Activated CD4-positive, alpha-beta memory T cell treated with anti-CD3 and anti-CD28 coated beads for 36 hours (primary cell): ENCODE data around the gene EFNA2. TPM values are rescaled to one million over a fixed set of nuclear protein-coding genes. Genes with fewer than 3 reads are reported as not detected.
A peak's percentile ranks its signal among the peaks of the same experiment; 100 is the strongest.
"Not testable (repeated sequence)": the region's sequence is repeated elsewhere in the genome, so short reads cannot be mapped to it uniquely, and the experiment has no call there.

Experiments
- CTCF ChIA-PET: fragments of 350-600 bp; sonication (Branson Sonifier 250); formaldehyde crosslinking; loops from one replicate; lab custom pipeline; 2021; ENCODE audit warnings: antibody characterized with exemption, inconsistent platforms; lab: Charles Lee
- POLR2A ChIA-PET: fragments of 350-600 bp; sonication (Branson Sonifier 250); formaldehyde crosslinking; loops from one replicate; lab custom pipeline; 2021; ENCODE audit warnings: antibody characterized with exemption; lab: Charles Lee
- DNase-seq: peaks from one replicate; pipeline ENCODE4 v3.0.0-alpha.2; 2020
- H3K27ac Mint-ChIP-seq: one replicate; pipeline ENCODE4 v1.8.0; 2021; ENCODE audit warnings: mixed read lengths
- H3K27me3 Mint-ChIP-seq: one replicate; pipeline ENCODE4 v1.8.0; 2021; ENCODE audit warnings: mixed read lengths
- H3K36me3 Mint-ChIP-seq: one replicate; pipeline ENCODE4 v1.8.0; 2021; ENCODE audit warnings: mixed read lengths
- H3K4me1 Mint-ChIP-seq: one replicate; pipeline ENCODE4 v1.8.0; 2021; ENCODE audit warnings: low read depth, mixed read lengths
- H3K4me3 Mint-ChIP-seq: one replicate; pipeline ENCODE4 v1.8.0; 2021; ENCODE audit warnings: mild to moderate bottlenecking, mixed read lengths
- H3K9me3 Mint-ChIP-seq: one replicate; pipeline ENCODE4 v1.8.0; 2021; ENCODE audit warnings: mixed read lengths
- intact Hi-C: fragments of 100-400 bp; cut with micrococcal nuclease; formaldehyde crosslinking; loops from one replicate; pipeline ENCODE4 v1.15.1; 2023
- total RNA-seq, 2 experiments: library from RNA; stranded (reverse); gene quantifications; one replicate each; pipeline ENCODE4 v1.2.3, GENCODE V29; 2021

The EFNA2 gene
- total RNA-seq, 2 experiments from 2014 or later, result not detected

- ChIA-PET CTCF (no interaction called here), POLR2A (no interaction called here)
- Mint-ChIP-seq H3K36me3 (no peaks in the 10 kb centered on the region), H3K27me3 (peaks cover 2% of the 10 kb centered on the region), H3K9me3 (no peaks in the 10 kb centered on the region), H3K27ac (no peak overlapping the region), H3K4me3 (no peak overlapping the region), H3K4me1 (no peaks in the 10 kb centered on the region)
- no peak for DNase-seq
- intact Hi-C loops, result no loop called here
Observed at GRCh38 chr19:1309977-1310852, 24.5 kb downstream of the EFNA2 start.

GRCh38 chr19:1310853-1311180 lies 25.1 kb downstream of the EFNA2 start:
- intact Hi-C loops, result no loop called here
- POLR2A ChIA-PET, result no interaction called here
- H3K9me3 Mint-ChIP-seq, result no peaks in the 10 kb centered on the region
- no peaks in the 10 kb centered on the region for H3K4me1 Mint-ChIP-seq
- no peaks in the 10 kb centered on the region for H3K36me3 Mint-ChIP-seq
- DNase-seq, result no peak
- CTCF ChIA-PET, result no interaction called here
- H3K4me3 Mint-ChIP-seq, result no peak overlapping the region
- no peak overlapping the region for H3K27ac Mint-ChIP-seq
- H3K27me3 Mint-ChIP-seq, result peaks cover 2% of the 10 kb centered on the region

GRCh38 chr19:1311543-1312091 lies 25.9 kb downstream of the EFNA2 start:
- Mint-ChIP-seq H3K4me1 (no peaks in the 10 kb centered on the region), H3K4me3 (no peak overlapping the region), H3K36me3 (no peaks in the 10 kb centered on the region), H3K27ac (no peak overlapping the region), H3K27me3 (peaks cover 3% of the 10 kb centered on the region), H3K9me3 (no peaks in the 10 kb centered on the region)
- intact Hi-C loops, result no loop called here
- ChIA-PET CTCF (no interaction called here), POLR2A (no interaction called here)
- no peak for DNase-seq

GRCh38 chr19:1312767-1313694 lies 27.4 kb downstream of the EFNA2 start:
- ChIA-PET CTCF (no interaction called here), POLR2A (no interaction called here)
- Mint-ChIP-seq H3K4me3 (no peak overlapping the region), H3K36me3 (no peaks in the 10 kb centered on the region), H3K27me3 (peaks cover 13% of the 10 kb centered on the region), H3K4me1 (no peaks in the 10 kb centered on the region), H3K27ac (no peak overlapping the region), H3K9me3 (no peaks in the 10 kb centered on the region)
- intact Hi-C loops, result no loop called here
- no peak for DNase-seq

- no peak overlapping the region for H3K27ac Mint-ChIP-seq
- H3K36me3 Mint-ChIP-seq, result no peaks in the 10 kb centered on the region
- no peaks in the 10 kb centered on the region for H3K9me3 Mint-ChIP-seq
- no peak for DNase-seq
- H3K4me1 Mint-ChIP-seq, result no peaks in the 10 kb centered on the region
- CTCF ChIA-PET, result no interaction called here
- intact Hi-C loops, result no loop called here
- H3K4me3 Mint-ChIP-seq, result no peak overlapping the region
- POLR2A ChIA-PET, result no interaction called here
- peaks cover 19% of the 10 kb centered on the region for H3K27me3 Mint-ChIP-seq
Observed at GRCh38 chr19:1313695-1314613, 28.3 kb downstream of the EFNA2 start.

- peak; percentile 42 for DNase-seq
- intact Hi-C loops, result no loop called here
- Mint-ChIP-seq H3K36me3 (no peaks in the 10 kb centered on the region), H3K4me3 (no peak overlapping the region), H3K27ac (no peak overlapping the region), H3K27me3 (peaks cover 25% of the 10 kb centered on the region), H3K9me3 (no peaks in the 10 kb centered on the region), H3K4me1 (no peaks in the 10 kb centered on the region)
- CTCF ChIA-PET, result interaction anchor here (0.7 to 1.6 kb wide), 5 partner anchors 36 to 356 kb away, joined by 3 to 4 read pairs (median 3); partner anchors contain the start of gene NDUFS7
- POLR2A ChIA-PET, result no interaction called here
Observed at GRCh38 chr19:1315470-1316166, 29.9 kb downstream of the EFNA2 start.

- Mint-ChIP-seq H3K27me3 (peaks cover 28% of the 10 kb centered on the region), H3K4me1 (no peaks in the 10 kb centered on the region), H3K9me3 (no peaks in the 10 kb centered on the region), H3K36me3 (no peaks in the 10 kb centered on the region), H3K4me3 (no peak overlapping the region), H3K27ac (no peak overlapping the region)
- intact Hi-C loops, result no loop called here
- DNase-seq, result no peak
- POLR2A ChIA-PET, result no interaction called here
- CTCF ChIA-PET, result interaction anchor here (1.6 kb wide), 1 partner anchor 356 kb away, joined by 3 read pairs; no protein-coding TSS in a partner anchor
Observed at GRCh38 chr19:1316466-1316865, 30.8 kb downstream of the EFNA2 start.

GRCh38 chr19:1317274-1318003 lies 31.8 kb downstream of the EFNA2 start:
- no peaks in the 10 kb centered on the region for H3K36me3 Mint-ChIP-seq
- no peak overlapping the region for H3K4me3 Mint-ChIP-seq
- intact Hi-C loops, result no loop called here
- no peak for DNase-seq
- no peaks in the 10 kb centered on the region for H3K4me1 Mint-ChIP-seq
- H3K27me3 Mint-ChIP-seq, result peaks cover 30% of the 10 kb centered on the region
- H3K9me3 Mint-ChIP-seq, result no peaks in the 10 kb centered on the region
- H3K27ac Mint-ChIP-seq, result no peak overlapping the region
- ChIA-PET POLR2A (no interaction called here), CTCF (interaction anchor here (1.6 kb wide), 1 partner anchor 355 kb away, joined by 3 read pairs; no protein-coding TSS in a partner anchor)

- Mint-ChIP-seq H3K27me3 (peaks cover 35% of the 10 kb centered on the region), H3K4me1 (no peaks in the 10 kb centered on the region), H3K9me3 (no peaks in the 10 kb centered on the region), H3K36me3 (no peaks in the 10 kb centered on the region), H3K27ac (no peak overlapping the region), H3K4me3 (no peak overlapping the region)
- ChIA-PET CTCF (no interaction called here), POLR2A (no interaction called here)
- no peak for DNase-seq
- intact Hi-C loops, result no loop called here
Observed at GRCh38 chr19:1318678-1319471, 33.2 kb downstream of the EFNA2 start.

GRCh38 chr19:1320282-1320650 lies 34.6 kb downstream of the EFNA2 start:
- POLR2A ChIA-PET, H3K9me3 Mint-ChIP-seq, DNase-seq, H3K4me3 Mint-ChIP-seq, H3K4me1 Mint-ChIP-seq, H3K36me3 Mint-ChIP-seq, CTCF ChIA-PET, H3K27ac Mint-ChIP-seq, intact Hi-C loops: not testable (repeated sequence)
- peaks cover 40% of the 10 kb centered on the region for H3K27me3 Mint-ChIP-seq
